ENCODE measurements around the gene PRRT2.
A peak's percentile ranks its signal among the peaks of the same experiment; 100 is the strongest.

DNA sequence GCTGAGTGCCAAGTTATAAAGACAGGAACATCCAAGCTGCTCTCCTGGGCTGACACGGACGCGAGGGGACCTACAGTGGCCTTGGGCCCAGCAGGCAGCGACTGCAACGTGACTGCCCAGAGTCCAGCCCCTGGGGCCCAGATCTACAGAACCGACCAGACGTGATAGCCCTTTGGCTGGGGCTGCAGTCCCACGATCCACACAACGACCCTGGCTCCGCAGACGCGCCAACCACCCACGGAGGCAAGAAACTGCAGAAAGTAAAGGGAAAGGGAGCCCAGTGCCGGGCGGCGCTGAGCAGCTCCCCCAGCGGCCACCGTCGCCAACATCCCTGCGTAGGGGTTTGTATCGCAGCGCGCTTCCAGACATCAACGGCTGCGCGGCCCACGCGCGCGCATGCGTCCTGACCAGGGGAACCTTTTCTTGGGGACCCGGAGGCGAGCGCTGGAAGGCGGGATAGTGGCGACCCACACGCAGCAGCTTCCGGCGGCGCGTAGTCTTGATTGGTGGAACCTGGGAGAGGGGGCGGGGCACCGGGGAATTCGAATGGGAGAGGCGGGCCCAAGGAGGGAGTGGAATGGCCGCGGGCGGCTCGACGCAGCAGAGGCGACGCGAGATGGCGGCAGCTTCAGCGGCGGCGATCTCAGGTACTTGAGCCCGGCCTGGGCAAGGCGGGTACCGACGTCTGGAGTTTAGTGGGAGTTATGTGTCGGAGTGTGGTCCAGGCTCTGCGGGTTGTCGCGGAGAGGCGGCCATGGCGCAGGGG, 21.6 kb upstream of the PRRT2 start, which contains the start of gene KIF22:
- TF ChIP-seq BCL3 (IDR thresholded peaks at IDR 0.05) (0 out of 3 replicates have a peak, but pooled peaks have one; percentile 11), MYC (IDR thresholded peaks at IDR 0.05; ENCODE audit: borderline replicate concordance, low read length) (peak; percentile 35; the same call in 1 of the 2 replicates), EP300 (IDR thresholded peaks at IDR 0.05) (no peak), USF2 (IDR thresholded peaks at IDR 0.05) (no peak), POLR2AphosphoS2 (conservative IDR thresholded peaks at IDR 0.05; ENCODE audit: low read length) (no peak), RAD21 (conservative IDR thresholded peaks at IDR 0.05 in 1 of 2, IDR thresholded peaks at IDR 0.05 in 1 of 2) (peak in 1 of 2 experiments; percentile 44; a peak in 2 of 5 replicates), REST (IDR thresholded peaks at IDR 0.05) (no peak), NR3C1 (IDR thresholded peaks at IDR 0.05) (no peak), POLR2A (IDR thresholded peaks at IDR 0.05; ENCODE audit: low read length) (peak; percentile 51; the same call in 1 of the 2 replicates), BHLHE40 (IDR thresholded peaks at IDR 0.05; ENCODE audit: low read depth, low read length) (no peak), CHD2 (IDR thresholded peaks at IDR 0.05; ENCODE audit: low read length, partially characterized antibody) (no peak)
- TF ChIP-seq, protein P1, sequence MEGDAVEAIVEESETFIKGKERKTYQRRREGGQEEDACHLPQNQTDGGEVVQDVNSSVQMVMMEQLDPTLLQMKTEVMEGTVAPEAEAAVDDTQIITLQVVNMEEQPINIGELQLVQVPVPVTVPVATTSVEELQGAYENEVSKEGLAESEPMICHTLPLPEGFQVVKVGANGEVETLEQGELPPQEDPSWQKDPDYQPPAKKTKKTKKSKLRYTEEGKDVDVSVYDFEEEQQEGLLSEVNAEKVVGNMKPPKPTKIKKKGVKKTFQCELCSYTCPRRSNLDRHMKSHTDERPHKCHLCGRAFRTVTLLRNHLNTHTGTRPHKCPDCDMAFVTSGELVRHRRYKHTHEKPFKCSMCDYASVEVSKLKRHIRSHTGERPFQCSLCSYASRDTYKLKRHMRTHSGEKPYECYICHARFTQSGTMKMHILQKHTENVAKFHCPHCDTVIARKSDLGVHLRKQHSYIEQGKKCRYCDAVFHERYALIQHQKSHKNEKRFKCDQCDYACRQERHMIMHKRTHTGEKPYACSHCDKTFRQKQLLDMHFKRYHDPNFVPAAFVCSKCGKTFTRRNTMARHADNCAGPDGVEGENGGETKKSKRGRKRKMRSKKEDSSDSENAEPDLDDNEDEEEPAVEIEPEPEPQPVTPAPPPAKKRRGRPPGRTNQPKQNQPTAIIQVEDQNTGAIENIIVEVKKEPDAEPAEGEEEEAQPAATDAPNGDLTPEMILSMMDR (IDR thresholded peaks at IDR 0.05): peak; percentile 60
- TF ChIP-seq, protein P2, sequence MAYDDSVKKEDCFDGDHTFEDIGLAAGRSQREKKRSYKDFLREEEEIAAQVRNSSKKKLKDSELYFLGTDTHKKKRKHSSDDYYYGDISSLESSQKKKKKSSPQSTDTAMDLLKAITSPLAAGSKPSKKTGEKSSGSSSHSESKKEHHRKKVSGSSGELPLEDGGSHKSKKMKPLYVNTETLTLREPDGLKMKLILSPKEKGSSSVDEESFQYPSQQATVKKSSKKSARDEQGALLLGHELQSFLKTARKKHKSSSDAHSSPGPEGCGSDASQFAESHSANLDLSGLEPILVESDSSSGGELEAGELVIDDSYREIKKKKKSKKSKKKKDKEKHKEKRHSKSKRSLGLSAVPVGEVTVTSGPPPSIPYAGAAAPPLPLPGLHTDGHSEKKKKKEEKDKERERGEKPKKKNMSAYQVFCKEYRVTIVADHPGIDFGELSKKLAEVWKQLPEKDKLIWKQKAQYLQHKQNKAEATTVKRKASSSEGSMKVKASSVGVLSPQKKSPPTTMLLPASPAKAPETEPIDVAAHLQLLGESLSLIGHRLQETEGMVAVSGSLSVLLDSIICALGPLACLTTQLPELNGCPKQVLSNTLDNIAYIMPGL (CRISPR knock-in tag; IDR thresholded peaks at IDR 0.05; ENCODE audit: borderline replicate concordance): no peak
